ENCODE results near the gene FCRLB.
"Not testable (repeated sequence)": the region's sequence is repeated elsewhere in the genome, so short reads cannot be mapped to it uniquely, and the experiment has no call there.

FCRLB gene

DNA sequence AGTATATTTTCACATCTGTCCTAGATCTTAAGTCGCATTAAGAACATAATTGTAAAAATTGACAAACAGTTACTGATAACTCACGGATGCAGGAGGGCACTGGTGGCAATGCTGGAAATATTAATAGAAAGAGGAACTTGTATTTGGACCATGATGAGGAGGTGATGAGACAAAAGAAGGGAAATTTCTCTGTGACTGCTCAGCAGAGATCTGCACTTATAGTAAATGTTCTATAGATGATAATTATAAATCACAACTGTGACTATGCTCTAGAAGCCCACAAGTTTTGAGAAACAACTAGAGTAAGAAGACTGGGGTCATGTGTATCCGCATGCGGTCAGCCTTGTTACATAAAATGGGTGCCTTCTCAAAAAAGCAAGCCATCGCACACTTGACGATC is 19.6 kb downstream of the FCRLB start:
- H3K4me3 ChIP-seq (ENCODE audit: extremely low read depth, insufficient read depth, low read length, poor library complexity, severe bottlenecking), result no peak overlapping the region
- H3K27ac ChIP-seq (ENCODE audit: low read depth, low read length, severe bottlenecking), result no peak overlapping the region
- H3K4me1 ChIP-seq (ENCODE audit: control insufficient read depth, insufficient read depth, low read length, poor library complexity, severe bottlenecking), result no peaks in the 10 kb centered on the region
- H3K9me3 ChIP-seq (ENCODE audit: control insufficient read depth, low read length), result no peaks in the 10 kb centered on the region
- WGBS, 2 experiments (ENCODE audit: insufficient coverage in 2 of 2), result 100% methylated on average over 1 to 3 of the region's 6 CpGs
- H3K36me3 ChIP-seq (ENCODE audit: control insufficient read depth, insufficient read depth, low read length), result no peaks in the 10 kb centered on the region

DNA sequence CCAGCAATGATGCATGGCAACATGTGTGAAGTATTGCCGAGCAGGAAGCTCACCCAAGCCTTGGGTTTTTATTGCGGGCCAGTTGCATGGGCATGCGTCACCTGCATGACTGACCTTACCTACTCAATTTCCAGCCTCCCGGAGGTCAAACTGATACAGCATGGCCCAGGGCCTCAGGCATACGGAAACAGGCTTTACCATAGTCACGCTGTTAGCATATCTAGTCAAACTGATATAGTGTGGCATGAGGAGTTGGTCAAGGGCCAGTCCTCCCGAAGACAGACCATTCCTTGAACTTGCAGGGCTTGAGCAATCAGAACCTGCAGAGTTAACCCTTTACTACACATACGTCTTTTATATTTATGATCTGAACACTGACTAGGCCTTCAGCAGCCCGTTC is 21.9 kb downstream of the FCRLB start:
- no peaks in the 10 kb centered on the region for H3K4me1 ChIP-seq (ENCODE audit: control insufficient read depth, insufficient read depth, low read length, poor library complexity, severe bottlenecking)
- 84 to 89% methylated on average over 6 to 9 of the region's 9 CpGs for WGBS, 2 experiments (ENCODE audit: insufficient coverage in 2 of 2)
- H3K4me3 ChIP-seq (ENCODE audit: extremely low read depth, insufficient read depth, low read length, poor library complexity, severe bottlenecking), result no peak overlapping the region
- no peaks in the 10 kb centered on the region for H3K36me3 ChIP-seq (ENCODE audit: control insufficient read depth, insufficient read depth, low read length)
- no peaks in the 10 kb centered on the region for H3K9me3 ChIP-seq (ENCODE audit: control insufficient read depth, low read length)
- H3K27ac ChIP-seq (ENCODE audit: low read depth, low read length, severe bottlenecking), result no peak overlapping the region

DNA sequence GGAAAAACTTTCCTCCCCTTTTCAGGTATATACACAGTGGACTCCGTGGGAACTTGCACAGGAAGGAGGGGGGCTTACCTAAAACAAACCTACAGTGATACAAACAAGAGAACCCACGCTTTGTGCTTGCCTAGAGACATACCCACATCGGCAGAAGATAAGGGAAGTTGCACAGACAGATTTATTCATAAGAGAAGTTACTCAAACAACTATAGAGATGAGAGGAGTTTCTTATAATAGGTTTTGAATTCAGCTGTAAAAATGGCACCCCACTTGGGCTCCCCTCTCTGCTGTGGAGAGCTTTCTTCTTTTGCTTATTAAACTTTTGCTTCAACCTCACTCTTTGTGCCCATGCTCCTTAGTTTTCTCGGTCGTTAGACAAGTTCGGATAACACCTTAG is 26.5 kb downstream of the FCRLB start:
- Histone ChIP-seq H3K4me3 (ENCODE audit: extremely low read depth, insufficient read depth, low read length, poor library complexity, severe bottlenecking) (no peak overlapping the region), H3K36me3 (ENCODE audit: control insufficient read depth, insufficient read depth, low read length) (peaks cover 20% of the 10 kb centered on the region), H3K4me1 (ENCODE audit: control insufficient read depth, insufficient read depth, low read length, poor library complexity, severe bottlenecking) (no peaks in the 10 kb centered on the region), H3K27ac (ENCODE audit: low read depth, low read length, severe bottlenecking) (no peak overlapping the region), H3K9me3 (ENCODE audit: control insufficient read depth, low read length) (no peaks in the 10 kb centered on the region)
- 73 to 81% methylated on average over 2 to 4 of the region's 6 CpGs for WGBS, 2 experiments (ENCODE audit: insufficient coverage in 2 of 2)

DNA sequence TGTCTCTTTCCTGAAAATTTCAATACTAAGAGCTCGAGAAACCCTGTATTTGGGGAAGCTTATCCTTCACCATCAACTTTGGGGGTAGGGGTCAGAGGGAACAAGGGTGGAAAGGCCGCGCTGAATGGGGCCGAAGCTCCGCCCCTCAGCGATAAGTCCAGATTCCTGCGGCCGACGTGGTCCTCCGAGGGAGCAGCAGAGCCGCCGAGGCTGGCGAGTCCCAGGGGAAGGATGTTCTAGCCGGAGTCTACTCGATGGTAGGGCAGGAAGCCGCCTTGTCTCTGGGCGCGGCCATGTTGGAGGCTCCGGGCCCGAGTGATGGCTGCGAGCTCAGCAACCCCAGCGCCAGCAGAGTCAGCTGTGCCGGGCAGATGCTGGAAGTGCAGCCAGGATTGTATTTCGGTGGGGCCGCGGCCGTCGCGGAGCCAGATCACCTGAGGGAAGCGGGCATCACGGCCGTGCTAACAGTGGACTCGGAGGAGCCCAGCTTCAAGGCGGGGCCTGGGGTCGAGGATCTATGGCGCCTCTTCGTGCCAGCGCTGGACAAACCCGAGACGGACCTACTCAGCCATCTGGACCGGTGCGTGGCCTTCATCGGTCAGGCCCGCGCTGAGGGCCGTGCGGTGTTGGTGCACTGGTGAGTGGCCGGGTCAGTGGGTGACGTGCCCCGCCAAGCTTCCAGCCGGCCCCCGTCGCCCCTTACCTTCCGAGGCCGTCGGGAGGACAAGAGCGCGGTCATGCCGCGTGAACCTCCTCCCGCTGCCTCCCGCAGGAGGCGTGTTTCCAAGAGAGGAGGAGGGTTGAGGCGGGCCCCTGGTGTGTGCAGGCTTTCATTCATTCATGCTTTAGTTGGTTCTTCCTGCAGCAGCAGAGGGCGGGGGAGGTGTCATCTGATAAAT is 28.4 kb downstream of the FCRLB start, which contains the start of gene DUSP12:
Gene DUSP12 (plus strand): TSS at position 278 of the 899 bp plus-strand sequence. CDS start 16 bp downstream, at position 294.
- Histone ChIP-seq H3K9me3 (ENCODE audit: control insufficient read depth, low read length) (no peaks in the 10 kb centered on the region), H3K4me3 (ENCODE audit: extremely low read depth, insufficient read depth, low read length, poor library complexity, severe bottlenecking) (peak within 1 kb of the TSS; percentile 69), H3K36me3 (ENCODE audit: control insufficient read depth, insufficient read depth, low read length) (peaks cover 37% of the 10 kb centered on the region), H3K4me1 (ENCODE audit: control insufficient read depth, insufficient read depth, low read length, poor library complexity, severe bottlenecking) (no peaks in the 10 kb centered on the region), H3K27ac (ENCODE audit: low read depth, low read length, severe bottlenecking) (peak within 1 kb of the TSS; percentile 88)
- 0% methylated on average over 51 to 59 of the region's 65 CpGs for WGBS, 2 experiments (ENCODE audit: insufficient coverage in 2 of 2)

- WGBS, 2 experiments (ENCODE audit: insufficient coverage in 2 of 2), result 81 to 100% methylated on average over 1 to 6 of the region's 7 CpGs
- no peaks in the 10 kb centered on the region for H3K9me3 ChIP-seq (ENCODE audit: control insufficient read depth, low read length)
- H3K36me3 ChIP-seq (ENCODE audit: control insufficient read depth, insufficient read depth, low read length), result peaks cover 2% of the 10 kb centered on the region
- peaks cover 7% of the 10 kb centered on the region for H3K4me1 ChIP-seq (ENCODE audit: control insufficient read depth, insufficient read depth, low read length, poor library complexity, severe bottlenecking)
- H3K27ac ChIP-seq (ENCODE audit: low read depth, low read length, severe bottlenecking), result no peak overlapping the region
- no peak overlapping the region for H3K4me3 ChIP-seq (ENCODE audit: extremely low read depth, insufficient read depth, low read length, poor library complexity, severe bottlenecking)
Observed at GRCh38 chr1:161763522-161764098, 42.3 kb downstream of the FCRLB start.

GRCh38 chr1:161766102-161766981 is 45.0 kb downstream of the FCRLB start, which contains the start of gene ATF6:
TSS of gene ATF6 (plus strand) at chr1:161766320. CDS start at chr1:161766361, 41 bp downstream.
- Histone ChIP-seq H3K9me3 (ENCODE audit: control insufficient read depth, low read length) (no peaks in the 10 kb centered on the region), H3K4me3 (ENCODE audit: extremely low read depth, insufficient read depth, low read length, poor library complexity, severe bottlenecking) (peak within 1 kb of the TSS; percentile 99), H3K4me1 (ENCODE audit: control insufficient read depth, insufficient read depth, low read length, poor library complexity, severe bottlenecking) (peaks cover 7% of the 10 kb centered on the region), H3K36me3 (ENCODE audit: control insufficient read depth, insufficient read depth, low read length) (no peaks in the 10 kb centered on the region), H3K27ac (ENCODE audit: low read depth, low read length, severe bottlenecking) (peak within 1 kb of the TSS; percentile 49)
- 1% methylated on average over 10 to 22 of the region's 35 CpGs for WGBS, 2 experiments (ENCODE audit: insufficient coverage in 2 of 2)

DNA sequence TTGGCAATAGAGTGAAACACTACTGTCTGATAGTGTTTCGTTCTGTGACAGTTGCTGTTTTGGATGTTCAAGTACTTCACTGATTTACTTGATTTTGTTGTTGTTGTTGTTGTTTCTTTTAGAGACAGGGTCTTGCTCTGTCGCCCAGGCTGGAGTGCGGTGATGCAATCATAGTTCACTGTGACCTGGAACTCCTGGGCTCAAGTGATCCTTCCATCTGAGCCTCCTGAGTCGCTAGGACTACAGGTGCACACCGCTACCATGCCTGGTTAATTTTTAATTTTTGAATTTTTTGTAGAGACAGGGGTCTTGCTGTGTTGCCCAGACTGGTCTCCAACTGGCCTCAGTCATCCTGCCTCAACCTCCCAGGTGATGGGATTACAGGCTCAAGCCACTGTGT is 47.1 kb downstream of the FCRLB start:
- Histone ChIP-seq H3K4me1 (ENCODE audit: control insufficient read depth, insufficient read depth, low read length, poor library complexity, severe bottlenecking) (peaks cover 7% of the 10 kb centered on the region), H3K36me3 (ENCODE audit: control insufficient read depth, insufficient read depth, low read length) (no peaks in the 10 kb centered on the region), H3K4me3 (ENCODE audit: extremely low read depth, insufficient read depth, low read length, poor library complexity, severe bottlenecking) (no peak overlapping the region), H3K9me3 (ENCODE audit: control insufficient read depth, low read length) (no peaks in the 10 kb centered on the region), H3K27ac (ENCODE audit: low read depth, low read length, severe bottlenecking) (no peak overlapping the region)
- 91 to 92% methylated on average over 4 of the region's 5 CpGs for WGBS, 2 experiments (ENCODE audit: insufficient coverage in 2 of 2)

DNA sequence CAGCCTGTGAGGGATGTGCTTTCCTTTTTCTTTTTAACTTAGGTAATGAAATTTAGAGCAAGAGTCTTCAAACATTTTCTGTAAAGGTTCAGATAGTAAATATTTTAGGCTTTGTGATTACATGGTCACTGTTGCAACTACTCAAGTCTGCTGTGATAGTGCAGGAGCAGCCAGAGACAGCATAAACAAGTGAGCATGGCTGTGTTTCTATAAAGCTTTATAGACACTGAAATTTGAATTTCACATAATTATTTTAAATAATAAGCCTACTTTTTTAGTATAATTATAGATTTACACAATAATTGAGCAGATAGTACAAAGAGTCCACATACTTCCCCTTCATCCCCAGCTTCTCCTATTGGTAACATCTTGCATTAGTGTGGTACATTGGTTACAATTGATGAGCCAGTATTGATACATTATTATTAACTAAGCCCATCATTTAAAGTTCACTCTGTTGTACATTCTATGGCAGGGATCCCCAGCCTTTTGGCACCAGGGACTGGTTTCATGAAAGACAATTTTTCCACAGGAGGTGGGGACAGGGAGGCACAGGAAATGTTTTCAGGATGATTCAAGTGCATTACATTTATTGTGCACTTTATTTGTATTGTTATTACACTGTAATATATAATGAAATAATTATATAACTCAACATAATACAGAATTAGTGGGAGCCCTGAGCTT is 47.8 kb downstream of the FCRLB start:
- Histone ChIP-seq H3K36me3 (ENCODE audit: control insufficient read depth, insufficient read depth, low read length) (no peaks in the 10 kb centered on the region), H3K4me3 (ENCODE audit: extremely low read depth, insufficient read depth, low read length, poor library complexity, severe bottlenecking) (no peak overlapping the region), H3K27ac (ENCODE audit: low read depth, low read length, severe bottlenecking) (no peak overlapping the region), H3K4me1 (ENCODE audit: control insufficient read depth, insufficient read depth, low read length, poor library complexity, severe bottlenecking) (peaks cover 7% of the 10 kb centered on the region), H3K9me3 (ENCODE audit: control insufficient read depth, low read length) (no peaks in the 10 kb centered on the region)

DNA sequence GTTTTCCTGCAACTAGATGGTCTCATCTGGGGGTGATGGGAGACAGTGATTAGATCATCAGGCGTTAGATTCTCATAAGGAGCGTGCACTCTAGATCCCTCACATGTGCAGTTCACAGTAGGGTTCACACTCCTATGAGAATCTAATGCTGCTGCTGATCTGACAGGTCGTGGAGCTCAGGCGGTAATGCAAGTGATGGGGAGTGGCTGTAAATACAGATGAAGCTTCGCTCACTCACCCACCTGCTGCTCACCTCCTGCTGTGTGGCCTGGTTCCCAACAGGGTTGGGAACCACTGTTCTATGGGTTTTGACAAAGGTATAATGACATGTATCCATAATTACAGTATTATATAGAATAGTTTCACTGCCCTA is 48.3 kb downstream of the FCRLB start:
- 90% methylated on average over 5 of the region's 5 CpGs; no CpG with 5 or more reads in 1 of the 2 experiments for WGBS, 2 experiments (ENCODE audit: insufficient coverage in 2 of 2)

DNA sequence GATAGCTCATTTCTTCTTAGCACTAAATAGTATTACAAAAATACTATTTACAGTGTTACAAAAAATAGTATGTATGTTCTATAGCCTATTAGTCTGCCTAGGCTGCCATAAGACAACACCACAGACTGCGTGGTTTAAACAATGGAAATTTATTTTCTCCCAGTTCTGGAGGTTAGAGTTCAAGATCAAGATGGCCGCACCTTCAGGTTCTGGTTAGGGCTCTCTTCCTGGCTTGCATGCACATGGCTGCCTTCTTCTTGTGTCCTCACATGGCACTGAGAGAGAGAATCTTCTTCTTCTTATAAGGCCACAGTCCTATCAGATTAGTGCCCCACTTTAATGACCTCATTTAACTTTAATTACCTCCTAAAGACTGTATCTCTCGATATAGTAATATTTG is 48.9 kb downstream of the FCRLB start:
- Histone ChIP-seq H3K36me3 (ENCODE audit: control insufficient read depth, insufficient read depth, low read length) (no peaks in the 10 kb centered on the region), H3K27ac (ENCODE audit: low read depth, low read length, severe bottlenecking) (no peak overlapping the region), H3K9me3 (ENCODE audit: control insufficient read depth, low read length) (no peaks in the 10 kb centered on the region), H3K4me1 (ENCODE audit: control insufficient read depth, insufficient read depth, low read length, poor library complexity, severe bottlenecking) (peaks cover 7% of the 10 kb centered on the region), H3K4me3 (ENCODE audit: extremely low read depth, insufficient read depth, low read length, poor library complexity, severe bottlenecking) (no peak overlapping the region)
- 84 to 100% methylated on average over 2 of the region's 3 CpGs for WGBS, 2 experiments (ENCODE audit: insufficient coverage in 2 of 2)

More for the DNA sequence above, 48.3 kb downstream of the FCRLB start:
- H3K9me3 ChIP-seq (ENCODE audit: control insufficient read depth, low read length); H3K36me3 ChIP-seq (ENCODE audit: control insufficient read depth, insufficient read depth, low read length); H3K4me1 ChIP-seq (ENCODE audit: control insufficient read depth, insufficient read depth, low read length, poor library complexity, severe bottlenecking); H3K27ac ChIP-seq (ENCODE audit: low read depth, low read length, severe bottlenecking); H3K4me3 ChIP-seq (ENCODE audit: extremely low read depth, insufficient read depth, low read length, poor library complexity, severe bottlenecking): not testable (repeated sequence)

Measured in mesodermal cell (in vitro differentiated cells).